Loucy (cell line): ENCODE results near the gene PPIAL4G.
"Not testable (repeated sequence)": the region's sequence is repeated elsewhere in the genome, so short reads cannot be mapped to it uniquely, and the experiment has no call there.

ENCODE experiments used
- H2AFZ ChIP-seq: fragments of 200-600 bp; sonication (generic); 2 replicates; pipeline ENCODE4 v1.6.0; 2016; ENCODE audit warnings: antibody characterized with exemption, mild to moderate bottlenecking, low read length, moderate library complexity
- H3F3A ChIP-seq: fragments of 200-600 bp; 2 replicates; pipeline ENCODE4 v1.6.0; 2016; ENCODE audit warnings: antibody characterized with exemption, low read depth, mild to moderate bottlenecking
- H3K27me3 ChIP-seq: fragments of 200-600 bp; sonication (generic); 2 replicates; pipeline ENCODE4 v1.6.1; 2014; ENCODE audit warnings: low read length, mild to moderate bottlenecking; ENCODE audit not compliant: insufficient read depth, poor library complexity, severe bottlenecking
- H3K36me3 ChIP-seq: fragments of 200-600 bp; sonication (generic); 2 replicates; pipeline ENCODE4 v1.6.1; 2016; ENCODE audit warnings: low read length; ENCODE audit not compliant: insufficient read depth
- H3K4me1 ChIP-seq: fragments of 200-600 bp; sonication (generic); 2 replicates; pipeline ENCODE4 v1.5.1; 2014; ENCODE audit warnings: low read length, mild to moderate bottlenecking; ENCODE audit not compliant: insufficient read depth, poor library complexity, severe bottlenecking
- H3K4me2 ChIP-seq: fragments of 200-600 bp; sonication (generic); 2 replicates; pipeline ENCODE4 v1.6.0; 2014; ENCODE audit warnings: antibody characterized with exemption, low read length, low read depth, mild to moderate bottlenecking; ENCODE audit not compliant: poor library complexity, severe bottlenecking
- H3K4me3 ChIP-seq: fragments of 200-600 bp; sonication (generic); 2 replicates; pipeline ENCODE4 v1.5.1; 2014; ENCODE audit warnings: low read length, mild to moderate bottlenecking, mixed read lengths; ENCODE audit not compliant: poor library complexity, severe bottlenecking
- H3K79me2 ChIP-seq: fragments of 200-600 bp; sonication (generic); 2 replicates; pipeline ENCODE4 v1.6.1; 2014; ENCODE audit warnings: low read length; ENCODE audit not compliant: insufficient read depth
- H3K9ac ChIP-seq: fragments of 200-600 bp; sonication (generic); 2 replicates; pipeline ENCODE4 v1.6.0; 2014; ENCODE audit warnings: mild to moderate bottlenecking, low read depth, low read length, moderate library complexity; ENCODE audit not compliant: poor library complexity, severe bottlenecking
- H3K9me2 ChIP-seq: fragments of 200-600 bp; sonication (generic); replicated peaks from 2 replicates; pipeline ENCODE4 v1.6.1; 2016; ENCODE audit warnings: low read depth, low read length, mixed read lengths
- H3K9me3 ChIP-seq: fragments of 200-600 bp; sonication (generic); 2 replicates; pipeline ENCODE4 v1.6.1; 2014; ENCODE audit warnings: mild to moderate bottlenecking, antibody characterized with exemption, low read length, low read depth; ENCODE audit not compliant: insufficient read depth
- H4K20me1 ChIP-seq: fragments of 200-600 bp; sonication (generic); 2 replicates; pipeline ENCODE4 v1.6.0; 2014; ENCODE audit warnings: antibody characterized with exemption, low read length, mild to moderate bottlenecking; ENCODE audit not compliant: insufficient read depth, poor library complexity, severe bottlenecking
- CTCF ChIP-seq: fragments of 200-600 bp; sonication (generic); conservative IDR thresholded peaks from 2 replicates; pipeline ENCODE4 v1.5.1; 2014; ENCODE audit warnings: mild to moderate bottlenecking, antibody characterized with exemption, low read length
- EZH2phosphoT487 ChIP-seq: fragments of 200-600 bp; IDR thresholded peaks from 2 replicates; pipeline ENCODE4 v1.6.1; 2018; ENCODE audit warnings: antibody characterized with exemption, mild to moderate bottlenecking, moderate library complexity, borderline replicate concordance

The PPIAL4G gene

GRCh38 chr1:148434832-148435231 is 48.3 kb downstream of the PPIAL4G start:
- no peaks in the 10 kb centered on the region for H3K4me1 ChIP-seq
- TF ChIP-seq CTCF (no peak), EZH2phosphoT487 (no peak)

GRCh38 chr1:148432916-148433317 is 50.2 kb downstream of the PPIAL4G start:
- H3K9me2 ChIP-seq, H3K9ac ChIP-seq, H3K27me3 ChIP-seq, H3K4me2 ChIP-seq, H3K9me3 ChIP-seq, H3K4me1 ChIP-seq, H4K20me1 ChIP-seq, H3K4me3 ChIP-seq, H3K79me2 ChIP-seq, H3F3A ChIP-seq, H2AFZ ChIP-seq: not testable (repeated sequence)
- H3K36me3 ChIP-seq, result peaks cover 15% of the 10 kb centered on the region; the same call in 1 of the 2 replicates

More at GRCh38 chr1:148434832-148435231, 48.3 kb downstream of the PPIAL4G start:
- Histone ChIP-seq H3K9me3 (no peaks in the 10 kb centered on the region), H3K36me3 (peaks cover 10% of the 10 kb centered on the region; the same call in 1 of the 2 replicates), H3K9me2 (no peaks in the 10 kb centered on the region), H3K4me2 (no peak overlapping the region), H3K79me2 (peaks cover 7% of the 10 kb centered on the region; the same call in 1 of the 2 replicates), H3K9ac (no peak overlapping the region), H3K27me3 (no peaks in the 10 kb centered on the region), H3F3A (no peaks in the 10 kb centered on the region), H3K4me3 (no peak overlapping the region), H4K20me1 (no peaks in the 10 kb centered on the region), H2AFZ (no peak overlapping the region)
